Thyroid gland (tissue), 4 donors: Measurements from ENCODE around the gene AMPD3.

Experiments
- POLR2A ChIP-seq, 2 donors: fragments of 450-650 bp; IDR thresholded peaks; one replicate each; pipeline ENCODE4 v1.6.1; 2017; ENCODE audit warnings: antibody characterized with exemption in 2 of 2, mild to moderate bottlenecking in 2 of 2, moderate library complexity in 1 of 2
- TF ChIP-seq, protein P1 (sequence below), 6 experiments: fragments of 200-600 bp in 3 of 6; fragments of 450-650 bp in 3 of 6; sonication (generic) in 3 of 6; IDR thresholded peaks; one replicate each; pipeline ENCODE4 v1.5.1; 2016 to 2019; ENCODE audit warnings: antibody characterized with exemption in 6 of 6, mild to moderate bottlenecking in 2 of 6, inconsistent platforms in 1 of 6, moderate library complexity in 1 of 6

GRCh38 chr11:10410106-10410843 lies 44.8 kb upstream of the AMPD3 start:
- TF ChIP-seq, protein P1, sequence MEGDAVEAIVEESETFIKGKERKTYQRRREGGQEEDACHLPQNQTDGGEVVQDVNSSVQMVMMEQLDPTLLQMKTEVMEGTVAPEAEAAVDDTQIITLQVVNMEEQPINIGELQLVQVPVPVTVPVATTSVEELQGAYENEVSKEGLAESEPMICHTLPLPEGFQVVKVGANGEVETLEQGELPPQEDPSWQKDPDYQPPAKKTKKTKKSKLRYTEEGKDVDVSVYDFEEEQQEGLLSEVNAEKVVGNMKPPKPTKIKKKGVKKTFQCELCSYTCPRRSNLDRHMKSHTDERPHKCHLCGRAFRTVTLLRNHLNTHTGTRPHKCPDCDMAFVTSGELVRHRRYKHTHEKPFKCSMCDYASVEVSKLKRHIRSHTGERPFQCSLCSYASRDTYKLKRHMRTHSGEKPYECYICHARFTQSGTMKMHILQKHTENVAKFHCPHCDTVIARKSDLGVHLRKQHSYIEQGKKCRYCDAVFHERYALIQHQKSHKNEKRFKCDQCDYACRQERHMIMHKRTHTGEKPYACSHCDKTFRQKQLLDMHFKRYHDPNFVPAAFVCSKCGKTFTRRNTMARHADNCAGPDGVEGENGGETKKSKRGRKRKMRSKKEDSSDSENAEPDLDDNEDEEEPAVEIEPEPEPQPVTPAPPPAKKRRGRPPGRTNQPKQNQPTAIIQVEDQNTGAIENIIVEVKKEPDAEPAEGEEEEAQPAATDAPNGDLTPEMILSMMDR (IDR thresholded peaks at IDR 0.05): no peak
- TF ChIP-seq POLR2A (IDR thresholded peaks at IDR 0.05): no peak
